ENCODE measurements around the gene GRID1. TPM values are rescaled to one million over a fixed set of nuclear protein-coding genes. Genes with fewer than 3 reads are reported as not detected.

GRID1 gene
- total and polyA plus RNA-seq, 10 of the 15 experiments (the other 5 are each of a cell fraction or from before 2014, with no cell fraction given): 0.04 to 0.62 (median 0.08) TPM; not detected in 5

DNA sequence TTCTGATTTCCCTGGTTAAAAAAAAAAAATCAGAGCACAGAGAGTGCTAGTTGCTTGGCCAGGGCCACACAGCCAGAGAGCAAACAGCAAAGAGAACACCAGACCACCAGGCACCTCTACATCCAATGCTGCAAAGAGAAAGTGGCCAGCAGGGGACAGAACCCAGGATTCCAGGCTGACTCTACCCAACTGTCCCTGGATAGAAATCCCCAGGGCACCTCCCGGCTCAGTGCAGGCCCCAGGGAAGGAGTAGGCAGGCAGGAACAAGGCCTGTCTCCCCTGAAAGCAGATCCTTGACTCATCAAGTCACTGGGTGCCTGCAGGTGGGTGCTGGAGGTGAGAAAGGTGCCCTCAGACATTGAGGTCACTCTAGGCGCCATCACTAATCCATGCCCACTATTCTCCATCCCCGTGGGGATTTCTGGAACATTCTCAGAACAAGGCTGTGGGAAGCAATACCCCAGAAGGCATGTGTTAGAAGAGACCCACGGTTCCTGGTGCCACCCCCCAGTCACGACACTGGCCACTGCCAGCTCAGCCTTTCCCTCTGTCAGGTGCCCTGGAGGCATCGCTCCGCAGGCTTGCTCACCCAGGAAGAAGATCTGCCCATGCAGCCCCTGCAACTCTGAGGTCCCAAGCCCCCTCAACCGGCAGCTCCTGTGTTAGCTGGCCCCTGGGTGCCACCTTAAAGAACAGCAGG, 154.8 kb downstream of the GRID1 start (continued):
- TF ChIP-seq, protein P1, sequence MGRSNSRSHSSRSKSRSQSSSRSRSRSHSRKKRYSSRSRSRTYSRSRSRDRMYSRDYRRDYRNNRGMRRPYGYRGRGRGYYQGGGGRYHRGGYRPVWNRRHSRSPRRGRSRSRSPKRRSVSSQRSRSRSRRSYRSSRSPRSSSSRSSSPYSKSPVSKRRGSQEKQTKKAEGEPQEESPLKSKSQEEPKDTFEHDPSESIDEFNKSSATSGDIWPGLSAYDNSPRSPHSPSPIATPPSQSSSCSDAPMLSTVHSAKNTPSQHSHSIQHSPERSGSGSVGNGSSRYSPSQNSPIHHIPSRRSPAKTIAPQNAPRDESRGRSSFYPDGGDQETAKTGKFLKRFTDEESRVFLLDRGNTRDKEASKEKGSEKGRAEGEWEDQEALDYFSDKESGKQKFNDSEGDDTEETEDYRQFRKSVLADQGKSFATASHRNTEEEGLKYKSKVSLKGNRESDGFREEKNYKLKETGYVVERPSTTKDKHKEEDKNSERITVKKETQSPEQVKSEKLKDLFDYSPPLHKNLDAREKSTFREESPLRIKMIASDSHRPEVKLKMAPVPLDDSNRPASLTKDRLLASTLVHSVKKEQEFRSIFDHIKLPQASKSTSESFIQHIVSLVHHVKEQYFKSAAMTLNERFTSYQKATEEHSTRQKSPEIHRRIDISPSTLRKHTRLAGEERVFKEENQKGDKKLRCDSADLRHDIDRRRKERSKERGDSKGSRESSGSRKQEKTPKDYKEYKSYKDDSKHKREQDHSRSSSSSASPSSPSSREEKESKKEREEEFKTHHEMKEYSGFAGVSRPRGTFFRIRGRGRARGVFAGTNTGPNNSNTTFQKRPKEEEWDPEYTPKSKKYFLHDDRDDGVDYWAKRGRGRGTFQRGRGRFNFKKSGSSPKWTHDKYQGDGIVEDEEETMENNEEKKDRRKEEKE (IDR thresholded peaks at IDR 0.05): no peak
- TF ChIP-seq KAT2A (conservative IDR thresholded peaks at IDR 0.05; ENCODE audit: control insufficient read depth, low read depth, low read length) (no peak), NR2C2 (IDR thresholded peaks at IDR 0.05; ENCODE audit: borderline replicate concordance, control insufficient read depth, insufficient read length, low read depth) (no peak), KLF5 (IDR thresholded peaks at IDR 0.05; ENCODE audit: partially characterized antibody) (no peak), NFYB (IDR thresholded peaks at IDR 0.05; ENCODE audit: insufficient read depth, low read depth, low read length) (no peak), SMARCA5 (IDR thresholded peaks at IDR 0.05) (no peak)

GRCh38 chr10:86210416-86210815, 156.2 kb downstream of the GRID1 start:
- in situ Hi-C loops (cut with MboI): no loop called here
- TF ChIP-seq ZNF24 (IDR thresholded peaks at IDR 0.05) (no peak), ATF7 (IDR thresholded peaks at IDR 0.05; ENCODE audit: low read depth) (no peak), HCFC1 (IDR thresholded peaks at IDR 0.05; ENCODE audit: low read length) (no peak), RB1 (IDR thresholded peaks at IDR 0.05; ENCODE audit: borderline replicate concordance) (no peak), TCF12 (IDR thresholded peaks at IDR 0.05; ENCODE audit: low read depth, low read length) (no peak), SIN3A (IDR thresholded peaks at IDR 0.05; ENCODE audit: low read depth, low read length) (no peak), NFIC (IDR thresholded peaks at IDR 0.05; ENCODE audit: low read depth, low read length) (no peak), CEBPZ (IDR thresholded peaks at IDR 0.05; ENCODE audit: low read depth, low read length) (no peak), RAD21 (IDR thresholded peaks at IDR 0.05; ENCODE audit: insufficient read depth, low read depth, low read length) (no peak), POLR2AphosphoS2 (IDR thresholded peaks at IDR 0.05; ENCODE audit: low read depth, low read length) (no peak)

More at GRCh38 chr10:86210416-86210815, 156.2 kb downstream of the GRID1 start:
- Histone ChIP-seq H3K27me3 (replicated peaks in 1 of 2; ENCODE audit: control insufficient read depth in 2 of 2, insufficient read depth in 2 of 2, low read length in 1 of 2) (no peaks in the 10 kb centered on the region; a peak in 1 of 4 replicates), H3K79me2 (ENCODE audit: control insufficient read depth, insufficient read depth, low read length) (no peaks in the 10 kb centered on the region), H3K27ac (ENCODE audit: control insufficient read depth, insufficient read depth) (no peak overlapping the region), H3K9me3 (replicated peaks; ENCODE audit: control insufficient read depth, insufficient read depth, low read length) (no peaks in the 10 kb centered on the region), H2AFZ (ENCODE audit: control insufficient read depth, low read depth, low read length) (no peak overlapping the region), H3K36me3 (ENCODE audit: control insufficient read depth in 2 of 2, insufficient read depth in 2 of 2, low read length in 1 of 2) (no peaks in the 10 kb centered on the region; a peak in 1 of 4 replicates), H3K4me3 (no peak overlapping the region), H4K20me1 (ENCODE audit: control insufficient read depth, insufficient read depth) (no peaks in the 10 kb centered on the region), H3K9ac (ENCODE audit: control insufficient read depth, insufficient read depth, low read length) (no peak overlapping the region), H3K4me2 (ENCODE audit: control insufficient read depth, insufficient read depth) (no peak overlapping the region), H3K4me1 (ENCODE audit: control insufficient read depth, insufficient read depth, low read length) (no peaks in the 10 kb centered on the region)
- ChIA-PET POLR2A (no interaction called here), CTCF (no interaction called here), RAD21 (ENCODE audit: unreplicated experiment) (no interaction called here), SMC1A (ENCODE audit: uncharacterized antibody, unreplicated experiment) (interaction anchor here (0.8 kb wide), 1 partner anchor 11 kb away, joined by 3 read pairs; no protein-coding TSS in a partner anchor)
- no TSS peak for BruUV-seq (replicated peaks)
- whole genome bisulfite sequencing (ENCODE audit: insufficient coverage, insufficient replicate concordance, low lambda C conversion rate, missing lambda C conversion rate): 20% methylated on average over 10 of the region's 10 CpGs
- no peak for DNase-seq (ENCODE audit: low read depth, low spot score)
- FAIRE-seq: no peak
- ATAC-seq: no peak
- intact Hi-C loops (cut with micrococcal nuclease; ENCODE audit: unreplicated experiment): no loop called here
